ENCODE data around the gene DARS1.
"Not testable (repeated sequence)": the region's sequence is repeated elsewhere in the genome, so short reads cannot be mapped to it uniquely, and the experiment has no call there.

The DARS1 gene

GRCh38 chr2:135986507-135986906 is 1.1 kb upstream of the DARS1 start:
- Mint-ChIP-seq H3K9me3 (peaks cover 4% of the 10 kb centered on the region), H3K4me1 (ENCODE audit: low read depth) (peaks cover 37% of the 10 kb centered on the region), H3K36me3 (ENCODE audit: low read depth) (peaks cover 42% of the 10 kb centered on the region), H3K27me3 (ENCODE audit: low read depth) (no peaks in the 10 kb centered on the region), H3K4me3 (peak overlapping the region; percentile 96), H3K27ac (peak overlapping the region; percentile 97)
- no peak for DNase-seq (ENCODE audit: low spot score)

- peak; percentile 85 for DNase-seq (ENCODE audit: low spot score)
- Mint-ChIP-seq H3K4me1 (ENCODE audit: low read depth) (peaks cover 40% of the 10 kb centered on the region), H3K36me3 (ENCODE audit: low read depth) (peaks cover 43% of the 10 kb centered on the region), H3K27me3 (ENCODE audit: low read depth) (no peaks in the 10 kb centered on the region), H3K27ac (peak overlapping the region; percentile 97), H3K4me3 (peak overlapping the region; percentile 96), H3K9me3 (peaks cover 4% of the 10 kb centered on the region)
Measured at GRCh38 chr2:135985826-135986393, 484 bp upstream of the DARS1 start.

- Mint-ChIP-seq H3K4me3 (peak overlapping the region; percentile 96), H3K27me3 (ENCODE audit: low read depth) (no peaks in the 10 kb centered on the region), H3K27ac (peak overlapping the region; percentile 97), H3K9me3 (peaks cover 4% of the 10 kb centered on the region), H3K36me3 (ENCODE audit: low read depth) (peaks cover 48% of the 10 kb centered on the region), H3K4me1 (ENCODE audit: low read depth) (peaks cover 49% of the 10 kb centered on the region)
- no peak for DNase-seq (ENCODE audit: low spot score)
Measured at GRCh38 chr2:135984199-135985017, 1.0 kb downstream of the DARS1 start.

GRCh38 chr2:135980434-135981079 is 4.9 kb downstream of the DARS1 start:
- DNase-seq (ENCODE audit: low spot score), result no peak
- H3K9me3 Mint-ChIP-seq, result no peaks in the 10 kb centered on the region
- peaks cover 55% of the 10 kb centered on the region for H3K4me1 Mint-ChIP-seq (ENCODE audit: low read depth)
- H3K27me3 Mint-ChIP-seq (ENCODE audit: low read depth), result no peaks in the 10 kb centered on the region
- peak overlapping the region; percentile 54 for H3K4me3 Mint-ChIP-seq
- peak overlapping the region; percentile 58 for H3K27ac Mint-ChIP-seq
- H3K36me3 Mint-ChIP-seq (ENCODE audit: low read depth), result peaks cover 58% of the 10 kb centered on the region

GRCh38 chr2:135975702-135976101 is 9.7 kb downstream of the DARS1 start:
- peaks cover 68% of the 10 kb centered on the region for H3K36me3 Mint-ChIP-seq (ENCODE audit: low read depth)
- H3K27ac Mint-ChIP-seq, result no peak overlapping the region
- DNase-seq (ENCODE audit: low spot score), result no peak
- H3K27me3 Mint-ChIP-seq (ENCODE audit: low read depth), result no peaks in the 10 kb centered on the region
- H3K9me3 Mint-ChIP-seq, result peaks cover 26% of the 10 kb centered on the region
- H3K4me1 Mint-ChIP-seq (ENCODE audit: low read depth), result peaks cover 57% of the 10 kb centered on the region
- H3K4me3 Mint-ChIP-seq, result no peak overlapping the region

GRCh38 chr2:135974036-135974435 is 11.4 kb downstream of the DARS1 start:
- H3K27ac Mint-ChIP-seq, result no peak overlapping the region

GRCh38 chr2:135969655-135970387 is 15.6 kb downstream of the DARS1 start:
- H3K27ac Mint-ChIP-seq, result no peak overlapping the region
- peaks cover 70% of the 10 kb centered on the region for H3K36me3 Mint-ChIP-seq (ENCODE audit: low read depth)
- H3K4me1 Mint-ChIP-seq (ENCODE audit: low read depth), result peaks cover 51% of the 10 kb centered on the region
- DNase-seq (ENCODE audit: low spot score), result no peak
- no peak overlapping the region for H3K4me3 Mint-ChIP-seq
- no peaks in the 10 kb centered on the region for H3K27me3 Mint-ChIP-seq (ENCODE audit: low read depth)
- peaks cover 28% of the 10 kb centered on the region for H3K9me3 Mint-ChIP-seq

More at GRCh38 chr2:135974036-135974435, 11.4 kb downstream of the DARS1 start:
- Mint-ChIP-seq H3K27me3 (ENCODE audit: low read depth) (no peaks in the 10 kb centered on the region), H3K9me3 (peaks cover 28% of the 10 kb centered on the region), H3K4me3 (no peak overlapping the region), H3K4me1 (ENCODE audit: low read depth) (peaks cover 48% of the 10 kb centered on the region), H3K36me3 (ENCODE audit: low read depth) (peaks cover 67% of the 10 kb centered on the region)
- no peak for DNase-seq (ENCODE audit: low spot score)

- H3K27me3 Mint-ChIP-seq (ENCODE audit: low read depth), result no peaks in the 10 kb centered on the region
- peak overlapping the region; percentile 6 for H3K4me3 Mint-ChIP-seq
- peaks cover 6% of the 10 kb centered on the region for H3K9me3 Mint-ChIP-seq
- H3K27ac Mint-ChIP-seq, result no peak overlapping the region
- no peak for DNase-seq (ENCODE audit: low spot score)
- H3K36me3 Mint-ChIP-seq (ENCODE audit: low read depth), result peaks cover 48% of the 10 kb centered on the region
- H3K4me1 Mint-ChIP-seq (ENCODE audit: low read depth), result peaks cover 57% of the 10 kb centered on the region
Measured at GRCh38 chr2:135965756-135966155, 19.7 kb downstream of the DARS1 start.

GRCh38 chr2:135964404-135964803 is 21.0 kb downstream of the DARS1 start:
- DNase-seq (ENCODE audit: low spot score); H3K9me3 Mint-ChIP-seq; H3K27me3 Mint-ChIP-seq (ENCODE audit: low read depth): not testable (repeated sequence)
- H3K4me3 Mint-ChIP-seq, result peak overlapping the region; percentile 76
- peak overlapping the region; percentile 28 for H3K27ac Mint-ChIP-seq
- peaks cover 41% of the 10 kb centered on the region for H3K36me3 Mint-ChIP-seq (ENCODE audit: low read depth)
- peaks cover 63% of the 10 kb centered on the region for H3K4me1 Mint-ChIP-seq (ENCODE audit: low read depth)

GRCh38 chr2:135963841-135964240 is 21.6 kb downstream of the DARS1 start:
- Mint-ChIP-seq H3K27ac (peak overlapping the region; percentile 49), H3K4me1 (ENCODE audit: low read depth) (peaks cover 64% of the 10 kb centered on the region), H3K4me3 (peak overlapping the region; percentile 76), H3K36me3 (ENCODE audit: low read depth) (peaks cover 43% of the 10 kb centered on the region), H3K9me3 (peaks cover 3% of the 10 kb centered on the region), H3K27me3 (ENCODE audit: low read depth) (no peaks in the 10 kb centered on the region)
- no peak for DNase-seq (ENCODE audit: low spot score)

GRCh38 chr2:135962366-135963123 is 22.9 kb downstream of the DARS1 start:
- Mint-ChIP-seq H3K27ac (peak overlapping the region; percentile 96), H3K27me3 (ENCODE audit: low read depth) (no peaks in the 10 kb centered on the region), H3K4me3 (peak overlapping the region; percentile 76), H3K9me3 (peaks cover 3% of the 10 kb centered on the region), H3K36me3 (ENCODE audit: low read depth) (peaks cover 47% of the 10 kb centered on the region), H3K4me1 (ENCODE audit: low read depth) (peaks cover 65% of the 10 kb centered on the region)
- DNase-seq (ENCODE audit: low spot score), result peak; percentile 28

- DNase-seq (ENCODE audit: low spot score), result peak; percentile 48
- H3K27ac Mint-ChIP-seq, result peak overlapping the region; percentile 96
- peak overlapping the region; percentile 76 for H3K4me3 Mint-ChIP-seq
- peaks cover 3% of the 10 kb centered on the region for H3K9me3 Mint-ChIP-seq
- no peaks in the 10 kb centered on the region for H3K27me3 Mint-ChIP-seq (ENCODE audit: low read depth)
- H3K36me3 Mint-ChIP-seq (ENCODE audit: low read depth), result peaks cover 43% of the 10 kb centered on the region
- H3K4me1 Mint-ChIP-seq (ENCODE audit: low read depth), result peaks cover 62% of the 10 kb centered on the region
Measured at GRCh38 chr2:135960656-135961551, 24.5 kb downstream of the DARS1 start.
